ENCODE results near the gene NUFIP1. TPM values are rescaled to one million over a fixed set of nuclear protein-coding genes. Genes with fewer than 3 reads are reported as not detected.

Gene NUFIP1
- total and polyA plus RNA-seq, 2 of the 8 experiments (the other 6 are each of a cell fraction or from before 2014, with no cell fraction given) = 4.6 to 16.6 TPM

DNA sequence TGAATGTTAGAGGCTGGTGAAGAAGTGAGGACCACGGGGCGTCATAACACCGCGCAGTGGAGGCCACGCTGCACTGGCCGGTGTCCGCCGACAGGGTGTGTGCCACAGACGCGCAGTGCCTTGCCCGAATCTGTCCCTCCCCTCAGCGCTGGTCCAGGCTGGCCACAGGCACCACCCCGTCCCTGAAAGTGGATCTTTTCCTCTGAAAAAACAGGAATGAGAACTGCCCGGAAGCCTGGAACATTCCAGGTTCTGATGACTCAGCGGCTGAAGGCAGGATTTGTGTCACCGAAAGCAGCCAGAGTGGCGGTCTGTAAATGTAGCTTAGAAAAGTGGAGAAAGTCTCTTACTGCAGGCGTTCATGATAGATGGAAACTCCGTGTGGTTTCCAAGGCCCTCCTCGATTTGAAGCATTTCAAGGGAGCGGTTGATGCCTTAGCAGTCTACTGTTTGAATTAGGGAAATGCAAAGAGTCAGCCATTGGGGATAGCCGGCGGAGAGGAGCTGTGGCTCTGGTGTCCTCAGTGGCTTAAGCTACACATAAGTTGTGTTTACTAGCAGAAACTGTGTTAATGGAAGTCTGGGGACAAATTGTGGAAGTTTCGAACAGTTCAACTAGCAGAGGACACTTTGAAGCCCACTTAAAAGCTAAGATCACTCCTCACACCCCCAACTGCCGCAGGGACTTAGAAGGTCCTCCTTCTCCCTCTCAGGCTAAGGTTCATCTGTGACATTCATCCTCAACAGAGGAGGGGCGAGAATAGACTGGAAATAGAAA, 70.8 kb downstream of the NUFIP1 start (continued):
- no peak for TF ChIP-seq RXRA (IDR thresholded peaks at IDR 0.05; ENCODE audit: insufficient read depth, low read depth, low read length)
- no peak for TF ChIP-seq SAP30 (IDR thresholded peaks at IDR 0.05; ENCODE audit: insufficient read depth, insufficient replicate concordance, low read length)
- TF ChIP-seq SIX5 (IDR thresholded peaks at IDR 0.05; ENCODE audit: low read depth, low read length) = no peak
- TF ChIP-seq, protein P1, sequence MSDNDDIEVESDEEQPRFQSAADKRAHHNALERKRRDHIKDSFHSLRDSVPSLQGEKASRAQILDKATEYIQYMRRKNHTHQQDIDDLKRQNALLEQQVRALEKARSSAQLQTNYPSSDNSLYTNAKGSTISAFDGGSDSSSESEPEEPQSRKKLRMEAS (IDR thresholded peaks at IDR 0.05) = peak; percentile 84
- TF ChIP-seq POU5F1 (IDR thresholded peaks at IDR 0.05; ENCODE audit: low read depth, low read length) = no peak
- TF ChIP-seq POLR2A (IDR thresholded peaks at IDR 0.05; ENCODE audit: control extremely low read depth in 1 of 2, low read depth in 2 of 2, low read length in 2 of 2) = peak in 1 of 2 experiments; percentile 75; a peak in 2 of 3 replicates
- TF ChIP-seq JUN (IDR thresholded peaks at IDR 0.05; ENCODE audit: low read depth, low read length) = peak; percentile 41; the same call in 1 of the 2 replicates
- no peak for TF ChIP-seq CHD1 (IDR thresholded peaks at IDR 0.05; ENCODE audit: low read depth, low read length)
- peak; percentile 38; the same call in 1 of the 2 replicates for TF ChIP-seq PHF8 (conservative IDR thresholded peaks at IDR 0.05; ENCODE audit: low read depth, low read length)
- peak; percentile 17 for TF ChIP-seq ASH2L (IDR thresholded peaks at IDR 0.05; ENCODE audit: low read length)
- peak; percentile 80 for TF ChIP-seq POLR2AphosphoS5 (IDR thresholded peaks at IDR 0.05; ENCODE audit: low read depth, low read length)
- peak in 1 of 2 experiments; percentile 70; a peak in 1 of 4 replicates for TF ChIP-seq HDAC2 (IDR thresholded peaks at IDR 0.05; ENCODE audit: borderline replicate concordance in 1 of 2, low read depth in 2 of 2, low read length in 2 of 2)
- TF ChIP-seq TAF1 (IDR thresholded peaks at IDR 0.05; ENCODE audit: low read depth, low read length) = peak; percentile 74
- TF ChIP-seq SP2 (IDR thresholded peaks at IDR 0.05; ENCODE audit: low read length) = no peak
- peak; percentile 93 for TF ChIP-seq CREB1 (IDR thresholded peaks at IDR 0.05)
- TF ChIP-seq, protein P2, sequence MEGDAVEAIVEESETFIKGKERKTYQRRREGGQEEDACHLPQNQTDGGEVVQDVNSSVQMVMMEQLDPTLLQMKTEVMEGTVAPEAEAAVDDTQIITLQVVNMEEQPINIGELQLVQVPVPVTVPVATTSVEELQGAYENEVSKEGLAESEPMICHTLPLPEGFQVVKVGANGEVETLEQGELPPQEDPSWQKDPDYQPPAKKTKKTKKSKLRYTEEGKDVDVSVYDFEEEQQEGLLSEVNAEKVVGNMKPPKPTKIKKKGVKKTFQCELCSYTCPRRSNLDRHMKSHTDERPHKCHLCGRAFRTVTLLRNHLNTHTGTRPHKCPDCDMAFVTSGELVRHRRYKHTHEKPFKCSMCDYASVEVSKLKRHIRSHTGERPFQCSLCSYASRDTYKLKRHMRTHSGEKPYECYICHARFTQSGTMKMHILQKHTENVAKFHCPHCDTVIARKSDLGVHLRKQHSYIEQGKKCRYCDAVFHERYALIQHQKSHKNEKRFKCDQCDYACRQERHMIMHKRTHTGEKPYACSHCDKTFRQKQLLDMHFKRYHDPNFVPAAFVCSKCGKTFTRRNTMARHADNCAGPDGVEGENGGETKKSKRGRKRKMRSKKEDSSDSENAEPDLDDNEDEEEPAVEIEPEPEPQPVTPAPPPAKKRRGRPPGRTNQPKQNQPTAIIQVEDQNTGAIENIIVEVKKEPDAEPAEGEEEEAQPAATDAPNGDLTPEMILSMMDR (IDR thresholded peaks at IDR 0.05; ENCODE audit: control extremely low read depth in 1 of 3, insufficient read depth in 1 of 3, low read depth in 1 of 3, low read length in 3 of 3) = peak; percentile 59 to 96 (median 90)
- TF ChIP-seq EGR1 (IDR thresholded peaks at IDR 0.05; ENCODE audit: borderline replicate concordance, low read depth, low read length) = no peak
- TF ChIP-seq KDM4A (IDR thresholded peaks at IDR 0.05; ENCODE audit: low read depth, low read length, severe bottlenecking) = peak; percentile 91
- no peak for TF ChIP-seq TCF12 (IDR thresholded peaks at IDR 0.05; ENCODE audit: low read depth, low read length)
- TF ChIP-seq ZNF274 (IDR thresholded peaks at IDR 0.05; ENCODE audit: borderline replicate concordance, extremely low read depth, low read length) = no peak
- TF ChIP-seq KDM5A (IDR thresholded peaks at IDR 0.05; ENCODE audit: low read length) = peak; percentile 39; the same call in 1 of the 2 replicates
- TF ChIP-seq CBX5 (IDR thresholded peaks at IDR 0.05; ENCODE audit: low read depth, low read length) = no peak
